ENCODE data around the gene CEND1. TPM values are rescaled to one million over a fixed set of nuclear protein-coding genes. Genes with fewer than 3 reads are reported as not detected.

Gene CEND1
- polyA plus RNA-seq, 1 donor from 2014 or later, result 0.99 TPM

- Mint-ChIP-seq H3K27ac (peak overlapping the region in 1 of 3 donors; percentile 76), H3K9me3 (no peaks in the 10 kb centered on the region), H3K27me3 (peaks cover 7% of the 10 kb centered on the region), H3K36me3 (peaks cover 4% of the 10 kb centered on the region), H3K4me1 (peaks cover 18 to 20% (median 18%) of the 10 kb centered on the region in 3 donors), H3K4me3 (peak overlapping the region; percentile 8 to 85 (median 50))
These were observed 41.4 kb upstream of the CEND1 start for GRCh38 chr11:831118-831864.

DNA sequence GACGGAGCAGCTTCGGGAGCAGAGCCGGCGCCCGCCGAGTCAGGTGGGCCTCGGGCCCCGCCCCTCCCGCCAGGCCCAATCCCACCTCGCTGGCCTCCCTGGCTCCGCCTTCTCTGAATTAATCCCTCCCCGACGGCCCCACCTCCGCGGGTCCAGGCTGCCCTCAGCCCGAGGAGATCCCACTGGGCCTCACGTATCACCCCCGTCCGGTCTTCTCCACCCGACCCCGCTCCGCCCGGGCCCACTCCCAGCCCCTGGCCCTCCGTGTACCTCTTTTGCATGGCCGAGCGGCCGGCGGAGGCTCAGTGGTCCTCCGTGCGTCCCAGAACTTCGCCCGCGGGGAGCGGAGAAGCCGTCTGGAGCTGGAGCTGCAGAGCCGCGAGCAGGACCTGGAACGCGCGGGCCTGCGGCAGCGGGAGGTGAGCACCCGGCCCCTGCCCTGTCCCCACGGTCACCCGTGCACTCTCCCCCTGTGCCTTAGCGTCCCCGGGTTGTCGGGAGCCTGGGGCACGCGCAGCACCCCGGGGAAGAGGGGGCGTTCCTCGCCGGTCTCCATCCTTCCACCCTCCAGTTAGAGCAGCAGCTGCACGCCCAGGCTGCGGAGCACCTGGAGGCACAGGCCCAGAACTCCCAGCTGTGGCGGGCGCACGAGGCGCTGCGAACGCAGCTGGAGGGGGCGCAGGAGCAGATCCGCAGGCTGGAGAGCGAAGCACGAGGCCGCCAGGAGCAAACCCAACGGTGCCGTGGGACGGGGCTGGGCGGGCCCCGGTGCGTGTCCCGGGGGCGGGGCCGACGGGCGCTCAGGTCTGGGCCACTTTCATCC, 40.6 kb upstream of the CEND1 start:
- Mint-ChIP-seq H3K4me1 (peaks cover 18 to 20% (median 18%) of the 10 kb centered on the region in 3 donors), H3K9me3 (no peaks in the 10 kb centered on the region), H3K27ac (peak overlapping the region in 1 of 3 donors; percentile 76), H3K27me3 (peaks cover 7% of the 10 kb centered on the region), H3K36me3 (peaks cover 2% of the 10 kb centered on the region), H3K4me3 (peak overlapping the region; percentile 78 to 90 (median 84))

DNA sequence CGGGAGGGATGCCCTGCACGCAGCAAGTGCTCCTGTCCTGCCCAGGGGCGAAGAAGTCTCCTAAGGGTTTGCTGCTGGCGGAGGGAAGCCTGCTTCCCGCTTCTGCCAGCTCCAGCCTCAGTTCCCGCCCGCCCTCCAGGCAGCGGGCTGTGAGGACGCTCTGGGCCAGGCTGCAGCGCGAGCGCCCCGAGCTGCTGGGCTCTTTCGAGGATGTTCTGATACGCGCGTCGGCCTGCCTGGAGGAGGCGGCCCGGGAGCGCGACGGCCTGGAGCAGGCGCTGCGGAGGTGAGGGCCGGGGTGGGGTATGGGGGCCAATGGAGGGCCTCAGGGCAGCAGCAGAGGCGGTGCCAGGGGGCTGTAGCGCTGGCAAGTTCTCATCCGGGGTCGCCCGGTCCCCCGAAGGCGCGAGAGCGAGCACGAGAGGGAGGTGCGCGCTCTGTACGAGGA, 40.0 kb upstream of the CEND1 start:
- Mint-ChIP-seq H3K4me3 (peak overlapping the region; percentile 78 to 90 (median 84)), H3K36me3 (peaks cover 2% of the 10 kb centered on the region)

DNA sequence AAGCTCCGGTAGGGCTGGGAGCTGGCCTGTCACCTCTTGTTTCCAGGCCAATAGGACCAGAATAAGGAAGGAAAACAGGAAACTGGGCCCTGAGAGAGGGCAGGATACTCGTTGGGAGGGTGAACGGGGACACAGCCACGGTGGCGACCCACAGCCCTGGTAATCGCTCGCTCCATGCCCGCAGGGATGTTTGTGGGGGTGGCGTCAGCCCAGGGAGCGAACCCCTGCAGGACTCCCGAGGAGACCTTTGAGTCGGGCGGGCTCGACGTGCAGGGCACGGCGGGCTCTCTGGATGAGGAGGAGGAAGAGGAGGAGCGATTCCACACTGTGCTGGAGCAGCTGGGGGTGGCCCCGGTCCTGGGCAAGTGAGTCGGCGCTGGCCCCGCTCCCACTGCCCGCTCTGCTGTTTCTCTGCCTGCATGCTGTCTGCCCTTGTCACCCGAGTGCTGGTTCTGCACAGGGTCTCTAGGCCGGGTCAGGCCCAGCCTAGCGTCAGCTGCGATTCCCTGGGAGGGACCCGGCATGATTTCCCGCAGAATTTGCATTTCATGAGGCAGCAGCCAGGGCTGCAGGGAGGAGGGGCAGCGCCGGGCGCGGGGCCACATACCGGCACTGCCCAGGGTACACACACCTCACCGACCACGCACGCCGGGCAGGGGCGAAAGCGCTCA, 39.4 kb upstream of the CEND1 start:
- Mint-ChIP-seq H3K4me1 (peaks cover 17 to 20% (median 18%) of the 10 kb centered on the region in 3 donors), H3K9me3 (no peaks in the 10 kb centered on the region), H3K27me3 (peaks cover 7% of the 10 kb centered on the region), H3K27ac (peak overlapping the region in 2 of 3 donors; percentile 48 to 76), H3K36me3 (peaks cover 2% of the 10 kb centered on the region), H3K4me3 (peak overlapping the region; percentile 78 to 90 (median 84))

More for the DNA sequence above, 40.0 kb upstream of the CEND1 start:
- H3K27me3 Mint-ChIP-seq, result peaks cover 7% of the 10 kb centered on the region
- peak overlapping the region in 2 of 3 donors; percentile 48 to 76 for H3K27ac Mint-ChIP-seq
- no peaks in the 10 kb centered on the region for H3K9me3 Mint-ChIP-seq
- peaks cover 18 to 20% (median 18%) of the 10 kb centered on the region in 3 donors for H3K4me1 Mint-ChIP-seq

- Mint-ChIP-seq H3K27me3 (peaks cover 7% of the 10 kb centered on the region), H3K27ac (peak overlapping the region in 2 of 3 donors; percentile 39 to 48), H3K4me3 (peak overlapping the region in 3 of 4 donors; percentile 85 to 98 (median 96)), H3K4me1 (peaks cover 12 to 20% (median 18%) of the 10 kb centered on the region in 3 donors), H3K36me3 (peaks cover 2% of the 10 kb centered on the region), H3K9me3 (no peaks in the 10 kb centered on the region)
These were observed 38.8 kb upstream of the CEND1 start for GRCh38 chr11:828506-829175.

DNA sequence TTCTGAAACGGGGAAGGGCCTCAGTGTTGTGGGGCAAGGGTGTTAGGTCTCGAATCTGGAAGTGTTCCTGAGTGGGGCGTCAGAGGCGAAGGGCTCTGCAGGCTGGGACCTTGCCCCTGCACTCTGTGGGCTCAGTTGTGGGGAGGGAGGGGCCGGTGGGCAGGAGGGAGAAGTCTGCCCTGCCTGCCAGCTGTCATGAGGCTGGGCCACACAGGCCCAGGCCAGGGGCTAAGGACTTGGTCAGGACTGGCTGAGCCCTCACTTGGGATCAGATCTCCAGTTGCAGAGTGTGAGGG, 38.0 kb upstream of the CEND1 start, which contains the start of gene CRACR2B:
Gene CRACR2B (plus strand): TSS at position 23 of the 296 bp plus-strand sequence. CDS start 689 bp downstream, outside the sequence.
- no peaks in the 10 kb centered on the region for H3K9me3 Mint-ChIP-seq
- peaks cover 12 to 20% (median 18%) of the 10 kb centered on the region in 3 donors for H3K4me1 Mint-ChIP-seq
- H3K36me3 Mint-ChIP-seq, result peaks cover 3% of the 10 kb centered on the region
- peak within 1 kb of the TSS in 2 of 3 donors; percentile 71 to 84 for H3K27ac Mint-ChIP-seq
- H3K27me3 Mint-ChIP-seq, result peaks cover 7% of the 10 kb centered on the region
- peak within 1 kb of the TSS; percentile 83 to 98 (median 92) for H3K4me3 Mint-ChIP-seq

DNA sequence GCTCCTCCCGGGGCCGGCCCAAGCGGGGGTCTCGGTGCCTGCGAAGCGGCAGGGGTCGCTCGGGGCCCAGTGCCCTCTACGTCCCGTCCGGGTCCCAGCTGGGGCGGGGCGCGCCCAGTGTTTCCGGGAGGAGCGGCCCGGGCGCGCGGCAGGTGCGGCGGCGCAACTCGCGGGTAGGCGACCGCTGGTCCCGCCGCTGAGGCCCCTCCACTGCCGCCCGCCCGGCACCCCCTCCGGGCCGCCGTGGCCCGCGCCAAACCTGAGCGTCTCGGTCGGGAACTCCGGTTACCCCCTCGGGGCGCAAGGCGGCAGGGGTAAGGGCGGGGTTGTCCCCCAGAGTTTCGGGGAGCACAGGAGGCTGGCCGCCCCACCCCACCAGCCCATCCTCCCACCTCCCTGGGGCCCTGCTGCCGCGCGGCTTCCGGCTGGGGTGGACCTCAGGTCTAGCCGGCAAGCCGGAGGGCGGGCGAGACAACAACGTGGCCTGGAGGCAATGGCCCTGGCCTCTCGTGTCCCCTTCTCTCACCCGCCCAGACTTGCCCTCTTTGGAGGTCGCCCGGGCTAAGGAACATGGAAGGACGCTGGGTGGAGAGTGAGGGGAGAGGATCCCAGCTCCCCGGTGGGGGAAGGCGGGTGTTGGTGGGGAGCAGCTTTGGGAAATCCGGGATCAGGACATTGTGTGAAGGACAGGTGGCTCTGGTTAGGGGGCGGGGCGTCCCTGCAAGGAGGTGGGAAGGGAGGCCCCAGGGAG, 37.4 kb upstream of the CEND1 start:
- H3K36me3 Mint-ChIP-seq, result peaks cover 3% of the 10 kb centered on the region
- peaks cover 7% of the 10 kb centered on the region for H3K27me3 Mint-ChIP-seq
- peak overlapping the region in 2 of 3 donors; percentile 49 to 84 for H3K27ac Mint-ChIP-seq
- H3K4me1 Mint-ChIP-seq, result peaks cover 12 to 20% (median 18%) of the 10 kb centered on the region in 3 donors
- H3K4me3 Mint-ChIP-seq, result peak overlapping the region; percentile 83 to 98 (median 90)
- no peaks in the 10 kb centered on the region for H3K9me3 Mint-ChIP-seq

GRCh38 chr11:826836-827145, 36.9 kb upstream of the CEND1 start:
- peaks cover 11 to 21% (median 20%) of the 10 kb centered on the region in 3 donors for H3K4me1 Mint-ChIP-seq
- H3K27me3 Mint-ChIP-seq, result peaks cover 7% of the 10 kb centered on the region
- peak overlapping the region in 2 of 3 donors; percentile 71 to 93 for H3K27ac Mint-ChIP-seq
- peaks cover 3% of the 10 kb centered on the region for H3K36me3 Mint-ChIP-seq
- no peaks in the 10 kb centered on the region for H3K9me3 Mint-ChIP-seq
- H3K4me3 Mint-ChIP-seq, result peak overlapping the region; percentile 80 to 91 (median 88)

DNA sequence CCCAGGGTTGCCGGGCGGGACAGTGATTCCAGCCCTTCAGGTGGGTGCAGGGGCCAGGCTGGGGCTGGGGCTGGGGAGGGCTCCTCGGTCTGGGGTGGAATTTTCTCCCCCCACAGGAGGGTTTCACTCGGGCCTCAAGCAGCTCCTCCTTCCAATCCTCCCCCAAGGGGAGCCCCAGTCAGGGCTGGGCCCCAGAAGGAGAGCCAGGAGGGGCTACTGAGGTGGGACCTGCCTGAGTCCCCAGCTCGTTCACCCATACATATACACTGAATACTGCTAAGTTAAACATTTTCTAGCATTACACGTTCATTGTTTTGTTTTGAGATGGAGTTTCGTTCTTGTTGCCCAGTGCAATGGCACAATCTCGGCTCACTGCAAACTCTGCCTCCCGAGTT, 36.3 kb upstream of the CEND1 start:
- H3K4me1 Mint-ChIP-seq, result peaks cover 8 to 21% (median 20%) of the 10 kb centered on the region in 3 donors
- peaks cover 5% of the 10 kb centered on the region for H3K27me3 Mint-ChIP-seq
- peak overlapping the region in 2 of 3 donors; percentile 71 to 93 for H3K27ac Mint-ChIP-seq
- H3K36me3 Mint-ChIP-seq, result peaks cover 3% of the 10 kb centered on the region
- H3K9me3 Mint-ChIP-seq, result no peaks in the 10 kb centered on the region
- H3K4me3 Mint-ChIP-seq, result peak overlapping the region; percentile 80 to 91 (median 88)

DNA sequence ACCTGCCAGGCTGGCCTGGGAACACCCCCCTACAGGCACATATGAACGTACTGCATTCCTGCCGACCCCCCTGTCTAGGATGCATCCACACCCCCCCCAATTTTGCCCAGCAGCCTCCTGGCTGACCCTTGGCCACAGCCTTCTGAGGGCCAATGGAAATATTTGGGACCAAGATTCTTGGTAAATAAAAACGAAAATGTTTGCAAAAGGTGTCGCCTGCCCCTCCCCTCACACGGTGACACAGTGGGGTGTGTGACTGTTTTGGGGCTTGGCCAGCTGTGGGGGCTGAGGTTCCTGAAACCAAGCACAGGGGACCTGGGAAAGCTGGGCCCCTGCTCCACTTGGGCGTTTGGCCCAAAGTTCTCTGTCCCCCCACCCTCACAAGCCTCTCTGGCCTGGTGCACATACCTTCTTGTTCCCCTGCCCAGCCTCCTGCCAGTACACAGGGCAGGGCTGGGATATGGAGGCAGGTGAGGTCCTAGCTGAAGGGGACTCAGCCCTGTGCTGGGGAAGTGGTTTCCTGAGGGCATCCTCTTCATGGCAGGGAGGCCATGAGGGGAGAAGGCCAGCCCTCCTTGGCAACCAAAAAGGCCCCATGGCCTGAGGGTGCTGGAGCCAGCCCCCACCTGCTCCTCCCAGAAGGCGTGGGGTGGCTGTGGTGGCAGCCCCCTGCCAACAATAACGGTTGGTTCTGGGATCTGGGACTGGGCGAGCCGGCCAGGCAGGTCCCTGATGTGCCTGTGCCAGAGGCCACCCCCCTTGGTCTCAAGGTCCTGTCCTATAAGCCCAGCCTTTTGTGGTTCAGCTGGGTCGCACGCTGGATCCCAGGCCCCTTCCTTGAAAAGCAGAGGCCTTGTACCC, 35.7 kb upstream of the CEND1 start:
- Mint-ChIP-seq H3K36me3 (peaks cover 3% of the 10 kb centered on the region), H3K27ac (no peak overlapping the region), H3K27me3 (peaks cover 5% of the 10 kb centered on the region), H3K4me3 (peak overlapping the region in 1 of 4 donors; percentile 88), H3K4me1 (peaks cover 8 to 27% (median 25%) of the 10 kb centered on the region in 3 donors), H3K9me3 (no peaks in the 10 kb centered on the region)

GRCh38 chr11:824942-825341, 35.1 kb upstream of the CEND1 start:
- Mint-ChIP-seq H3K27ac (no peak overlapping the region), H3K9me3 (no peaks in the 10 kb centered on the region), H3K4me3 (peak overlapping the region in 1 of 4 donors; percentile 29), H3K27me3 (peaks cover 5% of the 10 kb centered on the region), H3K4me1 (peaks cover 11 to 27% (median 25%) of the 10 kb centered on the region in 3 donors), H3K36me3 (peaks cover 3% of the 10 kb centered on the region)

GRCh38 chr11:824292-824880, 34.5 kb upstream of the CEND1 start:
- H3K9me3 Mint-ChIP-seq, result no peaks in the 10 kb centered on the region
- H3K36me3 Mint-ChIP-seq, result peaks cover 3% of the 10 kb centered on the region
- H3K4me1 Mint-ChIP-seq, result peaks cover 13 to 25% (median 23%) of the 10 kb centered on the region in 3 donors
- H3K4me3 Mint-ChIP-seq, result no peak overlapping the region
- H3K27me3 Mint-ChIP-seq, result peaks cover 5% of the 10 kb centered on the region
- H3K27ac Mint-ChIP-seq, result no peak overlapping the region
